Activated CD8-positive, alpha-beta memory T cell treated with anti-CD3 and anti-CD28 coated beads for 36 hours (primary cell): Measurements from ENCODE around the gene MAPK9. TPM values are rescaled to one million over a fixed set of nuclear protein-coding genes. Genes with fewer than 3 reads are reported as not detected.

Source experiments
- CTCF ChIA-PET: fragments of 350-600 bp; sonication (Branson Sonifier 250); formaldehyde crosslinking; loops from one replicate; lab custom pipeline; 2021; ENCODE audit warnings: antibody characterized with exemption; lab: Charles Lee
- POLR2A ChIA-PET: fragments of 350-600 bp; sonication (Branson Sonifier 250); formaldehyde crosslinking; loops from one replicate; lab custom pipeline; 2021; ENCODE audit warnings: antibody characterized with exemption; lab: Charles Lee
- total RNA-seq, 2 experiments: library from RNA; stranded (reverse); gene quantifications; one replicate each; pipeline ENCODE4 v1.2.3, GENCODE V29; 2021

The MAPK9 gene
- total RNA-seq, 2 experiments from 2014 or later: 43.4 to 46.3 TPM

GRCh38 chr5:180282281-180282680 is 9.6 kb downstream of the MAPK9 start:
- POLR2A ChIA-PET: no interaction called here

DNA sequence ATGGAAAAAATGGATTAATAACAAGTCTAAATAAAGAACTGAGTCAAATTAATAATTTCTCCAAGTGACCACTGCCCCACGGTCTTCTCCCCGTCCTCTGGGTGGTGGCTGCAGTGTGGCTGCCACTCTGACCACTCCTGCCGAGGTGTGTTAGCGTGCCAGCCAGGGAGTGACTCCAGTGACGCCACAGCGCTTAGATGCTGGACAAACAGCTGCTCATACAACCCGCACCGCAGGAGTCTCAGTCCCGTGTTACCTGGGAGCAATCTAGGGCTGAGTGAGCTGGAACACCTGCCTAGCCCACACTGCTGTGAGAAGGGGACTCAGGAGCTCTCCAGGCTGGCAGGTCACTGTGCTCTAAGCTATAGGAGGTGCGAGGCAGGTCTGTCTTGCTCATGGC is 10.2 kb downstream of the MAPK9 start:
- CTCF ChIA-PET: interaction anchor here (1.0 to 1.9 kb wide), 3 partner anchors 12 to 72 kb away, joined by 3 to 6 read pairs (median 5); no protein-coding TSS in a partner anchor
- POLR2A ChIA-PET: no interaction called here

More at GRCh38 chr5:180282281-180282680, 9.6 kb downstream of the MAPK9 start:
- CTCF ChIA-PET: interaction anchor here (1.0 to 1.9 kb wide), 3 partner anchors 12 to 72 kb away, joined by 3 to 6 read pairs (median 5); no protein-coding TSS in a partner anchor

DNA sequence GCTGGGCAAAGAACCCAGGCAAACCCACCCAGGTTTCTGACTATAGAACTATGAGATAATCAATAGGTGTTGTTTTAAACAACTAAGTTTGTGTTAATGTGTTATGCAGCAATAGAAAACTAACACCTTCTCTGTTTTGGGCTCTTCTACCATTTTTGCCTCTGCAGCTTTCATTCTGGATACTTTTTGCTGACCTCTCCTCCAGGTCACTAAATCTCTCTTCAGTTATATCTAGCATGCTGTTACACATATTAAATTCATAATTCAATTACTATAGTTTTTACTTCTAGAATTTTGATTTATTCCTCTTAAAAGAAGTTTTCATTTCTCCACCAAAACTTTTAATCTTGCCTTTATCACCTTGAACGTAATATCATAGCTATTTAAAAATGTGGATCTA is 17.2 kb downstream of the MAPK9 start:
- CTCF ChIA-PET: no interaction called here
- POLR2A ChIA-PET: no interaction called here

- CTCF ChIA-PET: no interaction called here
- POLR2A ChIA-PET: no interaction called here
These were observed 20.7 kb downstream of the MAPK9 start for GRCh38 chr5:180271221-180271620.

- CTCF ChIA-PET: no interaction called here
- POLR2A ChIA-PET: no interaction called here
These were observed 32.6 kb downstream of the MAPK9 start for GRCh38 chr5:180259260-180259611.

DNA sequence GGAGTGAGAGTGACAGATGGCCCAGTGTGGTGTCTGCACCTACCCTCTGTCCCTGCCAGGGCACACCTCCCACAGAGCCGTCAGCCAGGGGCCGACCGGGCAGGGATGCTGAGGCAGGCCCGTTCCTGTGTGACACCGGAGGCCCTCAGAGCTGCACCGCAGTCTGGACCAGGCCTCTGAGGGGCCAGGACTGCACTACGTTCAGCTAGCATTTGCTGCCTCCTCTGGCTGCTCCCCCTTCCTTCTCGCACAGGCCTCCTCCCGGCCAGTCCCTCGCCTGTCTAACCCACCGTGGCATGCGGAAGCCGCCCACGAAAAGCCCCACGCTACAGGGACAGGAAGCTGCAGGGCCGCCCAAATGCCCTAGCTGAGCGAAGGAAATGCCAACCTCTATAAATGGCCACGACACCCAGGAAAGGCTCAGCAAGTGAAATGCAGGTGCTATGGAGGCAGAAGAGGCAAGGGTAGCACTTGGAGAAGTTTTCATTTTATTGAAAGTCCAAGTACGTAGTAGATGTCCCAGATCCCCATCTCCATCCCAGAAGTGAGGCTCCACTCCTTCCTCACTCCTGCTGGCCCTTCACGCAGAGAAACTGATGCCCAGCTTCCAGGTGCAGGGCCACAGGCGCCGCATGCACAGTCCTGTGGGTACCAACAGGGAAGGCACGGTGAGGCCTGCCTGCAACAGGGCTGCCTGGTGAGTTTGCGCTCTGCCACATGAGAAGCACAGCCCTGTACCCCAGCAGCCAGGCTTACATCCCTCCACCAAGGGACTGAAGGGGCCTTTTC is 38.7 kb downstream of the MAPK9 start:
- ChIA-PET POLR2A (no interaction called here), CTCF (no interaction called here)

- POLR2A ChIA-PET: no interaction called here
- CTCF ChIA-PET: no interaction called here
These were observed 40.0 kb downstream of the MAPK9 start for GRCh38 chr5:180251887-180252286.

- ChIA-PET POLR2A (no interaction called here), CTCF (no interaction called here)
These were observed 40.7 kb downstream of the MAPK9 start for GRCh38 chr5:180251141-180251540.

DNA sequence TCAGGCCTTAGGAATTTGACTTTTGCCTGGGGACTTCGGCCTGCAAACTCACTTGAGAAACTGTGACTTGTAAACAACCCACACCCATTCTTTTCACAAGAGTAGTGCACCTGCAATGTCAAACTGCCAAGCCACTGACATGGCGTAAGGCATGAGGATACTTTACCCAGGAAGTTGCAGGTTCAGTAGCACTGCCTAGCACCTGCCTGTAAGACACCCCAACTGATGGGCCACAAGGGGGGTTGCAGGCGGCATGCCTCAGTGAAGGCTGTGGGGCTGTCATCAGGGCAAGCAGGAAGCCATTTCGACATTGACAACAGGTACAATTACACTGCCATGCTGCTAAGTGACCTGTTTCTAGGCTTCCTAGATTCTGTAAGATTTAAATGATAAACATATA is 41.6 kb downstream of the MAPK9 start:
- POLR2A ChIA-PET: no interaction called here
- CTCF ChIA-PET: no interaction called here

- ChIA-PET POLR2A (no interaction called here), CTCF (no interaction called here)
These were observed 50.3 kb downstream of the MAPK9 start for GRCh38 chr5:180241600-180241999.

DNA sequence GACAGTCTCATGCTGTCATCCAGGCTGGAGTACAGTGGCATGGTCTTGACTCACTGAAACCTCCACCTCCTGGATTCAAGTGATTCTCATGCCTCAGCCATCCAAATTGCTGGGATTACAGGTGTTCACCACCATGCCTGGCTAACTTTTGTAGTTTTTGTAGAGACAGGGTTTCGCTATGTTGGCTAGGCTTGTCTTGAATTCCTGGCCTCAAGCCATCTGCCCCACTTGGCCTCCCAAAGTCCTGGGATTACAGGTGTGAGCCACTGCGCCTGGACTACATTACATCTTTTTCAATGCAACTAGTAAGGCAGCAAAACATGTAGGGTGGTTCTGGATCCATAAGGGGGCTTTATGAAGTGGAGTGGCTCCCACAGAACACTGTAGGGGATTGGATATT is 53.3 kb downstream of the MAPK9 start:
- CTCF ChIA-PET: no interaction called here
- POLR2A ChIA-PET: no interaction called here

GRCh38 chr5:180235846-180236245 is 56.0 kb downstream of the MAPK9 start:
- ChIA-PET CTCF (no interaction called here), POLR2A (no interaction called here)

- ChIA-PET CTCF (no interaction called here), POLR2A (no interaction called here)
These were observed 56.8 kb downstream of the MAPK9 start for GRCh38 chr5:180235077-180235476.

- CTCF ChIA-PET: no interaction called here
- POLR2A ChIA-PET: no interaction called here
These were observed 57.6 kb downstream of the MAPK9 start for GRCh38 chr5:180234271-180234670.

DNA sequence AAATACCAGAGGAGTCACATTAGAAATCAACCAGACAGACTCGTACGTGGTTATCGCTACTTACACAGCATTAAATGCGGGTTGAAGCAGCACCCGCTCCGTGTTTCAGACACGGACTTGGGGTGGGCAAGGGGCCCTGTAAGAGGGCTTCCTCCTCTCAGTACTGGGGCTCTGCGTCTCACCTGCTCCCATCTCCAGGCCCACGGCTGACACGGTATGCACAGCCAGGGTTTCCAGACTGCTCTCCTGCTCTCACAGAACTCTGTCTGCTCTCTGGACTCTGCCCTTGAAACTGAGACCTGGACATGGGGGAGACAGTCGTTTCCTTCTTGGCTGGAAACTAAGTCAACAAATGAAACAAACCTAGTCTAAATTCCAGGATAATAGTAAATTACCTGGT is 58.2 kb downstream of the MAPK9 start:
- ChIA-PET CTCF (no interaction called here), POLR2A (no interaction called here)

- CTCF ChIA-PET: no interaction called here
- POLR2A ChIA-PET: no interaction called here
These were observed 61.9 kb downstream of the MAPK9 start for GRCh38 chr5:180230017-180230416.

GRCh38 chr5:180222056-180222455 is 69.8 kb downstream of the MAPK9 start:
- CTCF ChIA-PET: interaction anchor here (1.2 kb wide), 1 partner anchor 94 kb away, joined by 3 read pairs; no protein-coding TSS in a partner anchor
- POLR2A ChIA-PET: no interaction called here

GRCh38 chr5:180217797-180218196 is 74.1 kb downstream of the MAPK9 start:
- CTCF ChIA-PET: no interaction called here
- POLR2A ChIA-PET: no interaction called here

GRCh38 chr5:180216646-180217171 is 75.2 kb downstream of the MAPK9 start:
- POLR2A ChIA-PET: no interaction called here
- CTCF ChIA-PET: no interaction called here

DNA sequence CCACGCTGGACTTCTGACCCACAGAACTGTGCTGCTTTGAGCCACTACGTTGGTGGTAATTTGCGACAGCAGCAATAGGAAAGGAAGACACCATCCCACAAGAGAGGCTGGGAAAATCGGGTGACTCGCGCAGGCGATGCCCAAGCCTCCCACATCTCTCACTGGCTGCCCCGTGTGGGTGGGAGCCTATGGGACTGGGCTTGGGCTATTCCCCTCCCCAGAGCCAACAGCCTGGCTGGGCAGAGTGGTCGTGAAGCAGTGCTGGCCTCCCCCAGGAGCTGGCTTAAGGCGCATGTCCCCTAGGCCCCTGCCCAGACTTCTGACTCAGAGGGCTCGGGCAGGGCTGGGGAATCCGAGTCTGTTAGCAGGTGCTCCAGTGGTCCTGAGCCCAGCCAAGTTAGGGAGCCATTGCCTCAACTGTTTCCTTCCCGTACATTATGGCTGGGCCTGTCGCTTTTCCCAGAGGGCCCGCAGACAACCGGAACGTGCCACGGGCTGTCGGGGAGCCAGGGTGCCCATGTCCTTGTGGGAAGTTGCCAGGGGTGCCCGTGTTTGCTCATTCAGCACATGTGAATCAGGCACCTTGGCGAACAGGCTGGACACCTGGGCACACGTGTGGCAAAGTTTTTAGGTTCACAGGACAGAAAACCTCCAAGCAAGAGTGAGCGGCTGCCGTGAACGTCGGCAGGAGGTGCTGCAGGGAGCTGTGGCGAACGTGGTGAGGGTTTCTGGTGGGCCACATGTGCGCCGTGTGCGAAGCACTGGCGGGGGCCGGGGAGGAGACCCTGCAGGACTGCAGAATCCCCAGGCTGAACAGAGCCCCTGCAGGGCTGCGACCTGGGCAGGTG is 75.9 kb downstream of the MAPK9 start:
- ChIA-PET CTCF (no interaction called here), POLR2A (no interaction called here)
